Thyroid gland (tissue), 4 donors: ENCODE results near the gene PCDHA4. TPM values are rescaled to one million over a fixed set of nuclear protein-coding genes. Genes with fewer than 3 reads are reported as not detected.

Source experiments
- DNase-seq, 2 donors: peaks; one replicate each; pipeline ENCODE4 v3.0.0-alpha.2; 2019
- H3K27ac ChIP-seq, 3 donors: fragments of 200-600 bp; sonication (generic); 1 replicate in 2 of 3; 2 replicates in 1 of 3; pipeline ENCODE4 v1.5.1; 2016 to 2019; ENCODE audit warnings: mild to moderate bottlenecking in 1 of 3, moderate library complexity in 1 of 3
- H3K27me3 ChIP-seq: fragments of 200-600 bp; sonication (generic); one replicate; pipeline ENCODE4 v1.5.1; 2019
- H3K36me3 ChIP-seq, 2 donors: fragments of 200-600 bp; sonication (generic); one replicate each; pipeline ENCODE4 v1.5.1; 2016 to 2019
- H3K4me1 ChIP-seq, 2 donors: fragments of 200-600 bp; sonication (generic); one replicate each; pipeline ENCODE4 v1.5.1; 2017 to 2019
- H3K4me3 ChIP-seq, 3 donors: fragments of 200-600 bp; sonication (generic); replicated peaks in 1 of 3; 1 replicate in 2 of 3; 2 replicates in 1 of 3; pipeline ENCODE4 v1.5.1; 2016; ENCODE audit warnings: mild to moderate bottlenecking in 1 of 3
- H3K9me3 ChIP-seq: fragments of 200-600 bp; sonication (generic); one replicate; pipeline ENCODE4 v1.5.1; 2017
- CTCF ChIP-seq, 6 experiments: fragments of 200-600 bp in 3 of 6; fragments of 450-650 bp in 3 of 6; sonication (generic) in 3 of 6; IDR thresholded peaks; one replicate each; pipeline ENCODE4 v1.5.1; 2016 to 2019; ENCODE audit warnings: antibody characterized with exemption in 6 of 6, mild to moderate bottlenecking in 2 of 6, inconsistent platforms in 1 of 6, moderate library complexity in 1 of 6
- POLR2A ChIP-seq, 2 donors: fragments of 450-650 bp; IDR thresholded peaks; one replicate each; pipeline ENCODE4 v1.6.1; 2017; ENCODE audit warnings: antibody characterized with exemption in 2 of 2, mild to moderate bottlenecking in 2 of 2, moderate library complexity in 1 of 2
- WGBS, 2 donors: methylation state at CpG; one replicate each; pipeline ENCODE4 v1.1.5; 2017; 5-methylcytosine and 5-hydroxymethylcytosine counted together
- intact Hi-C: fragments of 100-400 bp; cut with DNase I; formaldehyde crosslinking; loops from one replicate; pipeline ENCODE4 v1.15.1; 2023
- total RNA-seq, 4 donors: library from RNA; depleted of rRNA; stranded (reverse); fragments of >200 nt; gene quantifications; one replicate each; pipeline ENCODE4 v1.2.3, GENCODE V29; 2016

The PCDHA4 gene
- 1 to 10 TPM in 1 of 4 donors, under 1 TPM in 3; 0.40 to 2.1 (median 0.69) TPM for total RNA-seq

GRCh38 chr5:140806834-140807775, at the start of gene PCDHA4:
Gene PCDHA4, plus strand, starts transcription at chr5:140807068.
- Histone ChIP-seq H3K4me1 (no peaks in the 10 kb centered on the region), H3K9me3 (no peaks in the 10 kb centered on the region), H3K36me3 (no peaks in the 10 kb centered on the region), H3K4me3 (peak within 1 kb of the TSS in 1 of 3 donors; percentile 7), H3K27me3 (no peaks in the 10 kb centered on the region), H3K27ac (no peak within 1 kb of the TSS)
- 11 to 18% methylated on average over 37 to 41 of the region's 47 CpGs for WGBS, 2 donors
- peak; percentile 17 to 45 for DNase-seq
- TF ChIP-seq POLR2A (IDR thresholded peaks at IDR 0.05) = no peak
- peak in 2 of 6 experiments; percentile 46 to 47 for TF ChIP-seq CTCF (IDR thresholded peaks at IDR 0.05)
- intact Hi-C loops = no loop called here

GRCh38 chr5:140764177-140764973, 42.5 kb upstream of the PCDHA4 start:
- Histone ChIP-seq H3K9me3 (no peaks in the 10 kb centered on the region), H3K27me3 (no peaks in the 10 kb centered on the region), H3K4me3 (no peak overlapping the region), H3K36me3 (no peaks in the 10 kb centered on the region), H3K4me1 (no peaks in the 10 kb centered on the region), H3K27ac (no peak overlapping the region)
- no peak for DNase-seq
- intact Hi-C loops = no loop called here
- WGBS, 2 donors = 87 to 89% methylated on average over 2 of the region's 2 CpGs
- TF ChIP-seq CTCF (IDR thresholded peaks at IDR 0.05) (no peak), POLR2A (IDR thresholded peaks at IDR 0.05) (no peak)

GRCh38 chr5:140767444-140767843, 39.4 kb upstream of the PCDHA4 start:
- H3K4me1 ChIP-seq = no peaks in the 10 kb centered on the region
- no peaks in the 10 kb centered on the region for H3K27me3 ChIP-seq
- no peaks in the 10 kb centered on the region for H3K36me3 ChIP-seq
- DNase-seq = no peak
- 78 to 83% methylated on average over 4 of the region's 4 CpGs for WGBS, 2 donors
- H3K9me3 ChIP-seq = peaks cover 3% of the 10 kb centered on the region
- H3K27ac ChIP-seq = no peak overlapping the region
- H3K4me3 ChIP-seq = no peak overlapping the region
- intact Hi-C loops = no loop called here
- TF ChIP-seq POLR2A (IDR thresholded peaks at IDR 0.05) (no peak), CTCF (IDR thresholded peaks at IDR 0.05) (no peak)

- H3K4me3 ChIP-seq = no peak overlapping the region
- no peak for TF ChIP-seq CTCF (IDR thresholded peaks at IDR 0.05)
- TF ChIP-seq POLR2A (IDR thresholded peaks at IDR 0.05) = no peak
- intact Hi-C loops = no loop called here
- H3K27me3 ChIP-seq = no peaks in the 10 kb centered on the region
- DNase-seq = no peak
- no peaks in the 10 kb centered on the region for H3K36me3 ChIP-seq
- WGBS, 2 donors = 80 to 84% methylated on average over 1 of the region's 1 CpG
- no peaks in the 10 kb centered on the region for H3K9me3 ChIP-seq
- no peaks in the 10 kb centered on the region for H3K4me1 ChIP-seq
- H3K27ac ChIP-seq = no peak overlapping the region
Measured at GRCh38 chr5:140780512-140780911, 26.4 kb upstream of the PCDHA4 start.
